Mammary epithelial cell (primary cell): Measurements from ENCODE around the gene NSUN6.

Experiments used
- CTCF ChIP-seq, 2 donors: IDR thresholded peaks in 1 of 2; conservative IDR thresholded peaks in 1 of 2; 2 replicates each; pipeline ENCODE4 v1.5.1; 2011 to 2012; ENCODE audit warnings: inconsistent platforms in 2 of 2, low read length in 2 of 2, mild to moderate bottlenecking in 2 of 2, control low read depth in 1 of 2, low read depth in 1 of 2; ENCODE audit not compliant: insufficient read depth in 1 of 2; ENCODE audit errors: extremely low read depth in 1 of 2
- EZH2 ChIP-seq: IDR thresholded peaks from 2 replicates; pipeline ENCODE4 v1.6.1; 2012; ENCODE audit warnings: low read length, inconsistent platforms, borderline replicate concordance

- TF ChIP-seq CTCF (conservative IDR thresholded peaks at IDR 0.05 in 1 of 2, IDR thresholded peaks at IDR 0.05 in 1 of 2; ENCODE audit: extremely low read depth in 1 of 2, insufficient read depth in 1 of 2, low read depth in 1 of 2, low read length in 2 of 2) = no peak
- TF ChIP-seq EZH2 = no peak
These were observed 13.6 kb upstream of the NSUN6 start for GRCh38 chr10:18664841-18665478.
